Gastroesophageal sphincter (tissue), 4 donors: ENCODE data around the gene OLIG1. TPM values are rescaled to one million over a fixed set of nuclear protein-coding genes. Genes with fewer than 3 reads are reported as not detected.

Experiments
- ATAC-seq: fragments of 150-250 bp; one replicate; pipeline ENCODE4 v1.9.1; 2016; ENCODE audit warnings: mild to moderate bottlenecking, moderate library complexity
- H3K27ac ChIP-seq, 4 donors: fragments of 200-600 bp; sonication (generic) in 3 of 4; 1 replicate in 3 of 4; 2 replicates in 1 of 4; pipeline ENCODE4 v1.5.1; 2016 to 2019
- H3K27me3 ChIP-seq: fragments of 200-600 bp; sonication (generic); one replicate; pipeline ENCODE4 v1.5.1; 2019
- H3K36me3 ChIP-seq, 2 donors: fragments of 200-600 bp; sonication (generic); one replicate each; pipeline ENCODE4 v1.5.1; 2019; ENCODE audit warnings: control low read depth in 1 of 2
- H3K4me1 ChIP-seq, 3 donors: fragments of 200-600 bp; sonication (generic); 1 replicate in 2 of 3; 2 replicates in 1 of 3; pipeline ENCODE4 v1.5.1; 2016 to 2019; ENCODE audit warnings: control low read depth in 2 of 3
- H3K4me3 ChIP-seq, 2 donors: fragments of 200-600 bp; sonication (generic); one replicate each; pipeline ENCODE4 v1.5.1; 2019; ENCODE audit warnings: mild to moderate bottlenecking in 1 of 2, moderate library complexity in 1 of 2
- H3K9me3 ChIP-seq, 3 donors: fragments of 200-600 bp; sonication (generic); one replicate each; pipeline ENCODE4 v1.5.1; 2017 to 2019; ENCODE audit warnings: control low read depth in 2 of 3
- CTCF ChIP-seq, 4 experiments: fragments of 200-600 bp in 2 of 4; fragments of 450-650 bp in 2 of 4; sonication (generic) in 1 of 4; IDR thresholded peaks; one replicate each; pipeline ENCODE4 v1.5.1; 2017 to 2019; ENCODE audit warnings: antibody characterized with exemption in 4 of 4, mild to moderate bottlenecking in 2 of 4, moderate library complexity in 2 of 4
- EP300 ChIP-seq: sonication (generic); formaldehyde crosslinking; IDR thresholded peaks from one replicate; pipeline ENCODE4 v1.6.1; 2017; ENCODE audit warnings: antibody characterized with exemption, mild to moderate bottlenecking
- POLR2A ChIP-seq, 2 donors: fragments of 450-650 bp; IDR thresholded peaks; one replicate each; pipeline ENCODE4 v1.6.1; 2017; ENCODE audit warnings: antibody characterized with exemption in 2 of 2, mild to moderate bottlenecking in 2 of 2, moderate library complexity in 1 of 2
- POLR2AphosphoS5 ChIP-seq: sonication (generic); formaldehyde crosslinking; IDR thresholded peaks from one replicate; pipeline ENCODE4 v1.6.1; 2017; ENCODE audit warnings: antibody characterized with exemption
- WGBS, 2 donors: methylation state at CpG; one replicate each; pipeline ENCODE4 v1.1.5; 2018; ENCODE audit warnings: low coverage in 1 of 2; 5-methylcytosine and 5-hydroxymethylcytosine counted together
- total RNA-seq, 4 donors: library from RNA; depleted of rRNA; stranded (reverse); fragments of >200 nt; gene quantifications; one replicate each; pipeline ENCODE4 v1.1.0, GENCODE V29; 2016

Gene OLIG1
- total RNA-seq, 4 donors from 2014 or later = not detected

- ATAC-seq = no peak
- Histone ChIP-seq H3K4me1 (peaks cover 0 to 75% (median 32%) of the 10 kb centered on the region in 3 donors), H3K4me3 (no peak overlapping the region), H3K9me3 (no peaks in the 10 kb centered on the region), H3K27ac (no peak overlapping the region), H3K36me3 (no peaks in the 10 kb centered on the region), H3K27me3 (peaks cover 100% of the 10 kb centered on the region)
- TF ChIP-seq CTCF (IDR thresholded peaks at IDR 0.05) (no peak), EP300 (no peak), POLR2A (IDR thresholded peaks at IDR 0.05) (no peak), POLR2AphosphoS5 (no peak)
- WGBS, 2 donors = 0 to 8% methylated on average over 11 to 13 of the region's 49 CpGs
Measured at GRCh38 chr21:33023574-33024200, 46.3 kb upstream of the OLIG1 start.

GRCh38 chr21:33024201-33025103 is 45.5 kb upstream of the OLIG1 start:
- Histone ChIP-seq H3K27ac (no peak overlapping the region), H3K27me3 (peaks cover 100% of the 10 kb centered on the region), H3K4me3 (no peak overlapping the region), H3K36me3 (no peaks in the 10 kb centered on the region), H3K4me1 (peaks cover 0 to 82% (median 36%) of the 10 kb centered on the region in 3 donors), H3K9me3 (no peaks in the 10 kb centered on the region)
- TF ChIP-seq POLR2AphosphoS5 = no peak
- no peak for TF ChIP-seq CTCF (IDR thresholded peaks at IDR 0.05)
- TF ChIP-seq POLR2A (IDR thresholded peaks at IDR 0.05) = no peak
- no peak for ATAC-seq
- 4 to 5% methylated on average over 26 to 31 of the region's 40 CpGs for WGBS, 2 donors

- no peak for ATAC-seq
- Histone ChIP-seq H3K27ac (no peak overlapping the region), H3K36me3 (no peaks in the 10 kb centered on the region), H3K27me3 (peaks cover 100% of the 10 kb centered on the region), H3K4me1 (peaks cover 0 to 80% (median 32%) of the 10 kb centered on the region in 3 donors), H3K9me3 (no peaks in the 10 kb centered on the region), H3K4me3 (no peak overlapping the region)
- TF ChIP-seq CTCF (IDR thresholded peaks at IDR 0.05) = no peak
- TF ChIP-seq POLR2A (IDR thresholded peaks at IDR 0.05) = no peak
- TF ChIP-seq POLR2AphosphoS5 = no peak
- TF ChIP-seq EP300 = no peak
- WGBS, 2 donors = 2 to 6% methylated on average over 10 to 19 of the region's 22 CpGs
Measured at GRCh38 chr21:33025106-33025488, 44.8 kb upstream of the OLIG1 start.

- Histone ChIP-seq H3K9me3 (no peaks in the 10 kb centered on the region), H3K27me3 (peaks cover 100% of the 10 kb centered on the region), H3K27ac (no peak within 1 kb of the TSS), H3K4me1 (peaks cover 0 to 73% (median 31%) of the 10 kb centered on the region in 3 donors), H3K4me3 (peak within 1 kb of the TSS in 1 of 2 donors; percentile 2), H3K36me3 (no peaks in the 10 kb centered on the region)
- ATAC-seq = no peak
- WGBS, 2 donors = 2% methylated on average over 7 of the region's 59 CpGs; no CpG with 5 or more reads in 1 of the 2 donors
- TF ChIP-seq CTCF (IDR thresholded peaks at IDR 0.05) (no peak), POLR2A (IDR thresholded peaks at IDR 0.05) (no peak), POLR2AphosphoS5 (no peak), EP300 (no peak)
Measured at GRCh38 chr21:33025489-33026442, 44.2 kb upstream of the OLIG1 start, which contains the start of gene OLIG2. OLIG2 (plus strand) TSS chr21:33025935; CDS start chr21:33026863, 928 bp downstream.
